HG02610 (cell line): ENCODE measurements around the gene ZSCAN29.
"Not testable (repeated sequence)": the region's sequence is repeated elsewhere in the genome, so short reads cannot be mapped to it uniquely, and the experiment has no call there.

Experiments used
- ATAC-seq: cut with Tn5 transposase; IDR thresholded peaks from one replicate; pipeline ENCODE4 v1.9.1; 2021; ENCODE audit warnings: mild to moderate bottlenecking, moderate library complexity; ENCODE audit not compliant: unreplicated experiment

Gene ZSCAN29

DNA sequence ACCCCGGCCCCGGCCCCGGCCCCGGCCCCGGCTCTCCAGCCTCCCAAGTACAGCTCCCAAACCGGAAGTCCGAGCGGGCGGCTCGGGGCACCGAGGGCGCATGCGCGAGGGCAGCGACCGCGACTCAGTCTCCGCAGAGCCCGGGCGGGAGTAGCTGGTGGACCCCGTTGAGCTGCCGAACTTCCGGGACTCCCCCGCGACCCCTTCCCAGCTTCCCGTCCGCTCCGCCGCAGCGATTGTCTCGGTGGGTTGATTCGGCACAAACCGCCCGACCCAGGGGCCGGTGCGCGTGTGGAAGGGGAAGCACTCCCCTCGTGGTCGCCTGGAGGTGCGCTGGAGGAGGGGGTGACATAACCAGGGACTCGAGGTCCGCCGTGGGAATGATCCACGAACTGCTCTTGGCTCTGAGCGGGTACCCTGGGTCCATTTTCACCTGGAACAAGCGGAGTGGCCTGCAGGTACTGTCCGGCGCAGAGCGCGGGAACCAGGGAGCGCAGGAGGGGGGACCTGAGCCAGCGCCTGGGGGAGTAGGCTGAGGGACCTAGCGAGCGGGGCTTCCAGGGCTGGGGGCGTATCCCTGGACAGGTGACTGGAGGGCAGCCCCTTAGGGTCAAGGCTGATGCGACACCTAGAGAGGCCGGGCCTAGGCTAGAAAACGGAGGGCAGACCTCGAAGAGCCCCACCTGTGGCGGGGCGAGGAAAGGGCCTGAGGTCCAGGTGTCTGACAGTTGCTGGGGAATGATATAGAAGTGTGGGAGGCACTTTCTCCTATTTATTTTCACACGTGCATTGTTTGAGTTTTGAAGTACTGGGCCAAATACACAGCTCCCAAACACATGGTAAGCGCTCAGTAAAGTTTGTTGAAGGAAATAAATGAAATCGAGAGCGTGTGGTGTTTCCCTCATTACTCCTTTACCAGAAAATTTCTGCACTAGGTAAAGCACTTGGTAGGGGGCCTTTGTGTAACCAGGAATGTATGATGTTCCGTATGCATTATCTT lies at the start of gene ZSCAN29, which contains the start of gene TUBGCP4:
Gene ZSCAN29 (minus strand): TSS at position 69 of the 1,000 bp plus-strand sequence. CDS start 1,130 bp downstream, outside the sequence.
Gene TUBGCP4 (plus strand): TSS at position 127 of the 1,000 bp plus-strand sequence. CDS start 254 bp downstream, at position 381.
- ATAC-seq, result peak; percentile 79

DNA sequence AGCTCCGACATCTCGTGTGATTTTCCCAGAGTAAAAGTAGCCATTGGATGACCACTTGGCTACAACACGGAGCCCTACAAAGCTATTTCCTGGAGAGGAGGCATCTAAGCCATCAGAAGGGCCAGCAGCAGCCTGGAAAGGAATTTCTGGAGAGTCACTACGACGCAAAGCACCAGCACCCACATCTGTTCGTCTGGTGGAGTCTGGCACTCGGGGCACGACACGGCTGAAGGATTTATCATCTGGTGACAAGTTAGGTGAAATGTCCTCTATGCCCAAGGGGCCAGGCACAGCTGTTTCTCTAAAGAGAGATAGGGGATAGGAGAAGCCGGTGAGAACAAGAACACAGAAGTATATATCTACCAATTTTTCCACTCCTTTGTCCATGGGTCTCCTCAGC lies 49.6 kb upstream of the ZSCAN29 start:
- no peak for ATAC-seq

DNA sequence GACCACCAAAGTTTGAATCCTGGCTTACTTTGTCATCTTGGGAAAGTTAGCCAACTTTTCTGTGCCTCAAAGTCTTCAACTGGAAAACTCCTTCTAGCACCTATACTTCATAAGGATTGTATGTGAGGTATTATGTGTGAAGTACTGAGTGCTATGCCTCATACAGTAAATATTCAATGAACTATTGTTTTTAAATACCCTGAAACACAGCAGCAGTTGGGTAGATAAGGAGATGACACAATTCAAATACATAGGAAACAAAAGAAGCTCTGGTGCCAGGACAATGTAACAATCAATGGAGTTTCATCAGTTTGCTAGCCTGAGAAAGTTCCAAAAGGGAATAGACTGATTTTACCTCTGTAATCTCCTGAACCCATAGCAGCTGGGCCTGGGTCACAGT lies 43.4 kb upstream of the ZSCAN29 start:
- no peak for ATAC-seq

DNA sequence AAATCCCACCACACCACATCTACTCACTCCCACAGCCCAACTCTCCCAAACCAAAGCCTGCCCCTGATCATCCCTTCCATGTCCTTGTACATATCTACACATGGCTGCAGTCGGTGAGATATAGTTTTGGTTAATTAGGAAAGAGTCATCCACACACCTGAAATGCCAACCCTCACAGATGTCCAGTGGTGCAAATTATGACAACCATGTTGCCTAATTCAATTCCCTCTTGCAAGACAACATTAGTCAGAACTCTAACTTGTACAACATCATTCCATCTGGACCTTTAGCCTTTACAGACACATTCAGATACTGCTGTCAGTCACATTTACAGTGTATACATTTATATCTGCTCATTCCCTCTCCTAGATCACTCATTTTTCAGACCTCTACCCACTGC lies 41.3 kb upstream of the ZSCAN29 start:
- ATAC-seq, result no peak

DNA sequence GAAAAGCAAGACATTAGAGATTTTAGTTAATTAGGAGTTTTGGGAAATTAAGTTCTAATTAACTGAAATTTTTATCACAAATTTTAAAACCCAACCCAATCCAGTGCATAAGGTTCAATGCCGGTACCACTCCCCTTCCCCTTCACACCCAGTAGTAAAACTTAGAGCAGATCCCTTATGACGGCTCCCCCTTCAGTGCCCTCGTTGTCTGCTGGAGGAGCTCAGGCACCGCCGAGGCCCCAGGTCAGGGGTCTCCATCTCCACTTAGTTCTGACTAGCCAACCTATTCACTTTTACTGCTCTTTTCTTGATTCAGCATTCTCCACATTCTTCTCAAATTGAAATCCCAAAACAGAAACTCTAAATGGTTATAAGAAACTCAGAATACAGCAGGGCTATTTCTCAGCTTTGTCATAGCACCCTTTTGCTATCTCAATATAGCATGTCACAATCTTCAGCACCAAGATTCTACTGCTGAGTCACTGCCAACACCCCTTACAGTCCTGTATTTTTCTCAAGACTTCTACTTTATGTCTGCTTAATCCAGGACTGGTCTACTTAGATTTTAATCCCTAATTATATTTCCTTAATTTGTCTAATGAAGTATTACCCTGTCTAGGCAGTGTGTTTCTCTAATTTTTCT lies 39.9 kb upstream of the ZSCAN29 start:
- no peak for ATAC-seq

DNA sequence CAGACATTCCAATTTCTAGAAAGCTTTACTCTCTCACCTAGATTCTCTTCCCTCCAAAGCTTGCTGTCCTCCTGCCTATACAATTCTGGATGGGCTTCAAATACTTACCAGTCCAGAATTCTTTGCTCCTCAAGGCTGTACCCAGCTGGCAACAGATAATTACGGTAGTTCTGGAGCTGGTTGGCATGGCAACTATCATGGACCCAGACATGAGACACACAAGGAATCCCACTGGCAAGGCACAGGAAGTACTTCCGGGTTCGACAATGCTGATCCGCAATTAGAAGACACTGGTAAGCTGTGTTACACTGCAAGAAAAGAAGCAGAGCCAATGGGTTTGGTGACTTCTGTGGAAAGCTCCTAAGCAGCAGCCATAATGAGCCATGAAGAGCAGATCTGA lies 37.9 kb upstream of the ZSCAN29 start:
- ATAC-seq, result no peak

DNA sequence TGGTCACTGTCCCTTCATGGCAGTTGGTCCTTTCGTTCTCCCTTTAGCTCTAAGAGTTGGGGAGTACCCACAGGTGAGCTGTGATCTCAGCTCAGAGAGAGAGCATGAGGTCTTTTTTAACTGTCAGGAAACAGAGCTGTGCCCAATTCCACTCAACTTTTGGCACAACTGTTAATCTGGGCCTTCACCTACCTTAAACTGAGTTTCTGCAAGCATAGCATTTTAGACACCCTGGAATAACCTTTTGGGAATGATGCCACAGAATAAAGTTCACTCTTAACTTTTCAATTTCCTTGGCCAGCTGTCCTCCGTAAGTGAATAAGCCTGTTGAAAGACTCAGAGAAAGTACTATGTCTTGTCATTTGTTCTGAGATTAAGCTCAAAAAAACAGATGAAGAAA lies 36.0 kb upstream of the ZSCAN29 start:
- ATAC-seq, result no peak

DNA sequence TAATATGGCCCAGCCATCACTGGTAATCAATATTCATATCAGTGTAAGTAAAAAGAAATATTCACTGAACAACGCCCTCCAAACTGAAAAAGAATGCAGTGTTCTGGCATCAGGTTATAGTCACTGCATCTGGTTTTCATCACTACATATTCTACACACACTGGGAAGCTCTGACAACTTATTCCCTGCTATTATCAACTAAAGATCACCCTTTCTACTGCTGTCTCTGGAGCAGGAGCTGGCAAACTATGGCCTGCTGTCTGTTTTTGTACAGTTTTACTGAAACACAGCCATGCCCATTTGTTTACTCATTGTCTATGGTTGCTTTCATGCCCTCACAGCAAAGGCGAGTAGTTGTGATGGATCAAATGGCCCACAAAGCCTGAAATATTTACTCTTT lies 35.3 kb upstream of the ZSCAN29 start:
- no peak for ATAC-seq

DNA sequence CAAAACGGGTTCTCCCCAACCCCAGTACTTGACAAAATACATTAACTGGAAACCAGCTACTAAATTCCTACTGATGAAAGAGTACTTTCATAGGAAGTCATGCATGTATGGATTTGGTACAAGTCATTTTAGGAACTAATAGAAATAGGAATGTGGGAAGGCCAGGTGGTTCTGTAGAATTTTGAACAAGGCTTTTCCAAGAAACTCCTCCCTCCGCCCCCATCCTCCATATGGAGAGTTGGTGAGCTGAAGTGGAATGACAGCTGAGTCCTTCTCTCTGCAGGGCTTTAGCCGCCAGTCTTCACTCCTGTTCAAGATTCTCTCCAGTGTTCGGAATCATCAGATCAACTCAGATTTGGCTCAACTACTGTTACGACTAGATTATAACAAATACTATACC lies 33.3 kb upstream of the ZSCAN29 start:
- no peak for ATAC-seq

DNA sequence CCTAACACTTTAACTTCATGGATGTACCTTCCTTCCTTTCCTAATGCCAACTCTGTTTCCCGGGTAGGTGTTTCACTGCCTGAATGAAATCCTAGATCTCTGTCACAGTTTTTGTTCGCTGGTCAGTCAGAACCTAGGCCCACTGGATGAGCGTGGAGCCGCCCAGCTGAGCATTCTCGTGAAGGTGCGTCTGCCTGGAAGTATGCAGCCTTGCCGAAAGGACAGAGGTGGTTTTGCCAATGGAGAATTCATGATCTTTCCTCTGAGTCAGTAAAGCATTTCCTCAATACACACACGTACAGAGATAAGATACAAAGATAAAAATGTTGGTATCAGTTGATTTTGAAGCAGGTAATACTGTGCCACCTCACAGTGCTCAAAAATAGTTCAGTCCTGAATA lies 32.8 kb upstream of the ZSCAN29 start:
- no peak for ATAC-seq

DNA sequence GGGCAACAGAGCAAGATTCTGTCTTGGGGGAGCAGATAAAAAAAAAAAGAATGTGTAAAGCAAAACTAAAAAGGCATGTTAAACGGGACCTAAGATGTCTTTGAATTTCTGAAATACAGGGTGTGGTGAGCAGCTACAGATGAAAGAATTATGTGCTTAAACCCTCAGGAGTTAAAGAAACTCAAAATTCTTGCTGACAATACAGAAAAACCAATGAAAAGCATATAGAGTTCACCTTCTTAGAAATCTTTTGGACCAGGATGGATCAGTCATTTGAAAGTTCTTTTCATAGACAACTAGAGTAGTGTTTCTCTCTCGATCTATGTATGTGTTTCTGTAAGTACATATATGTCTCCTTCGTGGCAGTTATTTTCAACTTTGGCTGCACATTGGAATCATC lies 31.4 kb upstream of the ZSCAN29 start:
- no peak for ATAC-seq

DNA sequence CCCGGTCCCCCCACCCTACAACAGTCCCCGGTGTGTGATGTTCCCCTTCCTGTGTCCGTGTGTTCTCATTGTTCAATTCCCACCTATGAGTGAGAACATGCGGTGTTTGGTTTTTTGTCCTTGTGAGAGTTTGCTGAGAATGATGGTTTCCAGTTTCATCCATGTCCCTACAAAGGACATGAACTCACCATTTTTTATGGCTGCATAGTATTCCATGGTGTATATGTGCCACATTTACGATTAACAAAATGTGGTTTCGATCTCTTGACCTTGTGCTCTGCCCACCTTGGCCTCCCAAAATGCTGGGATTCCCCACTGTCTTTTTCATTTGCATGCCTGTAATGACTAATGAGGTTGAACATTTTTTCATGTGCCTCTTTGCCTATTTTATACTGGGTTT lies 22.7 kb upstream of the ZSCAN29 start:
- ATAC-seq, result not testable (repeated sequence)

DNA sequence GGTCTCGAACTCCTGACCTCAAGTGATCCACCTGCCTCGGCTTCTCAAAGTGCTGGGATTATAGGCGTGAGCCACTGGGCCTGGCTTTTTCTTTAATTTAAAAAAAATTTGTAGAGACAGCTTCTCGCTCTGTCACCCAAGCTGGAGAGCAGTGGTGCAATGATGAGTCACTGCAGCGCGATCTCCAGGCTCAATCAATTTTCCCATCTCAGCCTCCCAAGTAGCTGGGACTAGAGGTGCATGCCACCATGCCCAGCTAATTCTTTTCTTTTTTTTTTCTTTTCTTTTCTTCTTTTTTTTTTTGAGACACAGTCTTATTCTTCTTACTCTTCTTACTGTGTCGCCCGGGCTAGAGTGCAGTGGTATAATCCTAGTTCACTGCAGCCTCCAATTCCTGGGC lies 19.9 kb upstream of the ZSCAN29 start:
- ATAC-seq, result no peak

DNA sequence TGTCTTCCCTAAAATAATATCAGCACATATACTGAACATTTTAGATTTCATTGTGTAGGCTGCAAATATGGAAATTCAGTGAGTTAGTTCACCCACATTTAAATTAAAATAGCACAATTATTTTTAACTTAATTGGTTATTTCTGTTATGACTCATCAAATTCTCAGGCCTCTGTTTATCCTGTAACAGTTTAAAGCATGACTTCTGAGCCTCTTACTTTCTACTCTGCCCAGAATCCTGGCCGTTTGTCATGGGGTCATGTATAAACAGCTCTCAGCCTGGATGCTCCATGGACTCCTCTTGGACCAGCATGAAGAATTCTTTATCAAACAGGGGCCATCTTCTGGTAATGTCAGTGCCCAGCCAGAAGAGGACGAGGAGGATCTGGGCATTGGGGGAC lies 12.2 kb upstream of the ZSCAN29 start:
- no peak for ATAC-seq

DNA sequence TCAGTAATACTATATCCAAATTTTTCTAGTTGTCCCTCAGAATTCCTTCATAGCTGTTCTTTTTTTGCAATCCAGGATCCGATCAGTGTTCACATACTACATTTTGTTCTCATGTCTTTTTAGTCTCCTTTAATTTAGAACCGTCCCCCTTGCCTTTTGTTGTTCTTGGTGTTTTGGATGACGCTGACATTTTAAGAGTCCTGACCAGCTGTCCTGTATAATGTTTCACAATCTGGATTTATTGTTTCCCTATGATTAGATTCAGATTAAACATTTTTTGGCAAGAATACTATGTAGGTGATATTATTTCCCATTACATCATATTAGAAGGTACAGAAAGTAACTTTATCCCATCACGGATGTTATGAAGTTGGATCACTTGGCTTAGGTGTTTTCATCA lies 11.5 kb upstream of the ZSCAN29 start:
- ATAC-seq, result no peak

DNA sequence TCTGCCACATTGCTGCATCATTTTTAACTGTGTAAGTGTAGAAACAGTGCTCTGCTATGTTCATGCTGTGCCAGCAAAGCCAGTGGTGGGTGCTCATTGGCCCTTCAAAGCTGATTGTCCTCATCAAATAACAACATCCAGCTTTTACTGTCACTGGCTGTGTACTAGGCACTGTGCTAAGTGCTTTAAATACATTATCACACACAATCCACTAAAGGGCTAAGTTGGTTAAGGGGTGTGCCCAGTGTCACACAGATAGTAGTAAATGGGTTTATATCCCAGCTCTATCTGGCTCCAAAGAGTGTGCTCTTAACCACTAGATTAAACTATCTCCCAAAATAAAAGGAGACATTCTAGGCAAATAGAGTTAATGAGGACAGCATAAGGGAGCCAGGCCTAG lies 7.8 kb upstream of the ZSCAN29 start:
- no peak for ATAC-seq

DNA sequence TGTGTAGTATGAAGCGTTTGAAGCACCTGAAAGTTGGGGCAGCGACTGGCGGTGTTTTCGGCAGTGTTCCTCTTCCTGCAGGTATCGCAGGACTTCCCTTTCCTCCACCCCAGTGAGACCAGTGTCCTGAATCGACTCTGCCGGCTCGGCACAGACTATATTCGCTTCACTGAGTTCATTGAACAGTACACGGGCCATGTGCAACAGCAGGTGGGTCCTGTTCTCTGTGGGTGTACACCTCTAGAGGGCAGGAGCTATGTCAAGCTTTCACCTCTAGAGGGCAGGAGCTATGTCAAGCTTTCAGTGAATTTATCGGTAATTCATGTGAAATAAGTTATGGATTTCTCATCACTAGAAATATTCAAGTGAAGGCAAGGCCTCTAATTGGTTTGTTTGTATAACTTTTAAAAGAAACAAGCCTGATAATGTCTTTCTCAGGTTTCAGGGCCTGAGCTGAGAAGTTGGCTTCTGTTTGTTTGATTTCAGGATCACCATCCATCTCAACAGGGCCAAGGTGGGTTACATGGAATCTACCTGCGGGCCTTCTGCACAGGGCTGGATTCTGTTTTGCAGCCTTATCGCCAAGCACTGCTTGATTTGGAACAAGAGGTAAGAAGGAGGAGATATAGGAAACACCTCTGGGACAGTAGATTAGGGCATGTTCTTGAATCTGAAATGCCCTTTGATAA lies 5.3 kb upstream of the ZSCAN29 start:
- ATAC-seq, result no peak

DNA sequence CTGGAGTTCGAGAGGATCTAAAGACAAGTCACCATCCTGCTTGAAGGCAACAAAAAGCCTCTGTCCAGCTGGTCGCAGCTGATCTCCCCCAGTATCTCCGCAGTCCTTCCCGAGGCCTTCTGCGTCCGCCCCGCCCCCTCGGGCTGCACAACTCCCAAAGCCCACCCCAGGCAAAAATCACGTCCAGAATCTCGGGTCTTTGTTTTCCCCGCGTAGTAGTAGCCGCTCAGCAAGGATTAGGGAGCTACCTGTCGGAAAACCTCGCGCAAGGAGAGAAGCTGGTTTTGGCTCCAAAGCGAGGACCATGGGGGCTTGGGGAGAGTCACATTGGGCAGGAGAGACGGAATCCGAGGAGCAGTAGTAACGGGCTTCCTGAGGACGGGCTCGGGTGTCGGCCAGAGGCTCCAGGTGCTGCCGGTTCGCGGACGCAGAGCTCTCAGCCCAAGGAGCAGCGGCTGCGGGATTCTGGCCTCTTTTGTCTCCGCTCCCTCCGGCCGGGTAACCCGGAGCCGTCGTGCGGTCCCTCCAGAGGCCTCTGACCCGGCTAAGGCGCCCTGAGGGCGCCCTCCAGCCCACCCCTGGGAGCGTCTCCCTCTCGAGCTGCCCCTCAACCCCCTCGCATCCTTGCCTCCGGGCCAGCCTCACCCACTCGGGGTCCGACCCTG lies 401 bp downstream of the ZSCAN29 start:
- ATAC-seq, result peak; percentile 25

DNA sequence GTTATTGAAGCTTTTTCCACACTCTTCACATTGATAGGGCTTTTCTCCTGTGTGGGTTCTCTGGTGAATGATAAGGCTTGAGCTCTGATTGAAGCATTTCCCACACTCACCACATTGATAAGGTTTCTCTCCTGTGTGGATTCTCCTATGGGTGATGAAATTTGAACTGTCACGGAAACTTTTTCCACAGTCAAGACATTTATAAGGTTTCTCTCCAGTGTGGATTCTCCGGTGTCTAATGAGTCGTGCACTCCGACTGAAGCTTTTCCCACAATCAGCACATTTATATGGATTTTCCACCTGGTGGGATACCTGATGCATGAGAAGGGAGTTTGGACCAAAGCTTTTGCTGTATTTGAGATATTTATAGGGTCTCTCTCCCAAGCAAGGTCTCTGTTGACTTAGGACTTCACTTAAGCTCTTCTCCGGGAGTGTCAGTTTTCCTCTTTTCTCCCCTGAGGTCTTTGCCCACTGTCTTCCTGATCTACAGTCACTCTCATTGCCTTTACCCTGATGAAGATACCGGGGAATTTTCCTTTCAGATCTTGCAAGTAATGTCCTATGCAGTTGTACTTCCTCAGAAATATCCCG lies 9.4 kb downstream of the ZSCAN29 start:
- ATAC-seq, result no peak

DNA sequence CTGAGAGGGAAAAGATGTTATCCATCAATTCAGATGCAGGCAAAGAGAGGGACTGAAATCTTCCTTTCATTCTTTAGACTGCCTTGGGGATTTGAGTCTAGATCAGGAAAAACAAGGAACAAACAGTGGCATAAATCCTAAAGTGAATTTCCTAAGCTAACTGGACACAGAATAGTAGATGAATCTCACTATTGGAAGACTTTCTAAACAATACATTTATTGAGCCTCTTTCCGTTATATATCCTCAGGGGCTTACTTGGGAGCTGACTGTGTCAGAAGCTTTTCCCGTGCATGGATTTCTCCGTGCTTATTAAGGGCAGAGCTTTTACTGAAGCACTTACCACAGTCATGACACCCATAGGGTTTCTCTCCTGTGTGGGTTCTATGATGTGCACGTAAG lies 10.0 kb downstream of the ZSCAN29 start:
- ATAC-seq, result no peak
